ENCODE results near the gene KCNQ5. TPM values are rescaled to one million over a fixed set of nuclear protein-coding genes. Genes with fewer than 3 reads are reported as not detected.

Gene KCNQ5
- total and polyA plus RNA-seq, 9 donors = 0.28 to 0.86 (median 0.57) TPM

DNA sequence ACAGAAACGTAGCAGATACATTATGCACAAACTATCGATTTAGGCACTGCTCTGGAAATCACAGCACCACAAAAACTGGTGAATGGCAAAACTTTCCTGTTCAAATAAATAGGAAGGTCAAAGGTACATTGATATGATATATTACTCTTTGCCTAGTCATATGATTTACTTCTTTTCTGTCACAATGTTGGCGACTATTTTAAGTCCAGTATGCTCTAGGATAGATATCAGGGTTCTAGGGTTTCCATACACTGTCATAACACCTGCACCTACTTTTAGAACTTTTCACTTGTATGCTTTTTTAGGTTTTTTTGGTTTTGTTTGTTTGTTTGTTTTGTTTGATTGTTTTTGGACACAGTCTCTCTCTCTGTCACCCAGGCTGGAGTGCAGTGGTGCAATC is 578.4 kb downstream of the KCNQ5 start:
- DNase-seq = no peak
- H3K27ac ChIP-seq (ENCODE audit: low read length) = no peak overlapping the region
- no peaks in the 10 kb centered on the region for H3K36me3 ChIP-seq (ENCODE audit: control insufficient read depth, insufficient read depth, low read length)
- H3K9me3 ChIP-seq (replicated peaks; ENCODE audit: control insufficient read depth, low read depth, low read length) = no peaks in the 10 kb centered on the region
- no peak overlapping the region for H3K4me3 ChIP-seq (ENCODE audit: low read length)
- no CpG with 5 or more reads among the region's 3 CpGs for WGBS (ENCODE audit: insufficient coverage)
- no peaks in the 10 kb centered on the region for H3K4me1 ChIP-seq (ENCODE audit: control insufficient read depth, insufficient read depth, low read length)
- H3K27me3 ChIP-seq (ENCODE audit: control insufficient read depth, insufficient read depth, low read length) = no peaks in the 10 kb centered on the region

GRCh38 chr6:73200735-73201134 is 578.9 kb downstream of the KCNQ5 start:
- 76% methylated on average over 4 of the region's 4 CpGs for WGBS (ENCODE audit: insufficient coverage)
- Histone ChIP-seq H3K4me1 (ENCODE audit: control insufficient read depth, insufficient read depth, low read length) (no peaks in the 10 kb centered on the region), H3K27ac (ENCODE audit: low read length) (no peak overlapping the region), H3K4me3 (ENCODE audit: low read length) (no peak overlapping the region), H3K36me3 (ENCODE audit: control insufficient read depth, insufficient read depth, low read length) (no peaks in the 10 kb centered on the region), H3K9me3 (replicated peaks; ENCODE audit: control insufficient read depth, low read depth, low read length) (no peaks in the 10 kb centered on the region), H3K27me3 (ENCODE audit: control insufficient read depth, insufficient read depth, low read length) (no peaks in the 10 kb centered on the region)
- DNase-seq = no peak

- Histone ChIP-seq H3K36me3 (ENCODE audit: control insufficient read depth, insufficient read depth, low read length) (no peaks in the 10 kb centered on the region), H3K4me1 (ENCODE audit: control insufficient read depth, insufficient read depth, low read length) (no peaks in the 10 kb centered on the region), H3K27me3 (ENCODE audit: control insufficient read depth, insufficient read depth, low read length) (no peaks in the 10 kb centered on the region), H3K27ac (ENCODE audit: low read length) (no peak overlapping the region), H3K9me3 (replicated peaks; ENCODE audit: control insufficient read depth, low read depth, low read length) (no peaks in the 10 kb centered on the region), H3K4me3 (ENCODE audit: low read length) (no peak overlapping the region)
- no CpG with 5 or more reads among the region's 1 CpG for WGBS (ENCODE audit: insufficient coverage)
- DNase-seq = no peak
Observed at GRCh38 chr6:73203098-73203497, 581.2 kb downstream of the KCNQ5 start.

DNA sequence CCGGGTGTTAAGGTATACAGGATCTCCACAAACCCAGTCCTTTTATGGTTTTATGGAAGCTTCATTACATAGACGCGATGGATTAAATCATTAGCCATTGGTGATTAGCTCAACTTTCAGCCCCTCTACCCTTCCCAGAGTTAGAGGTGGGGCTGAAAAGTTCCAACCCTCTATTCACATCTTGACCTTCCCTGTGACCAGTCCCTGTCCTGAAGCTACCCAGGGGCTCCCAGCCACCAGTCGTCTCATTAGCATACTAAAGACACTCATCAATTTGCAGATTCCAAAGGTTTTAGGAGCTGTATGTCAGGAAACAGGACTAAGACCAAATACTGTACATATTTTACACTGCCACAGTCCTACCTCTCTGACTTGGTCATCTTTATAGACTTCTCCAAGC is 582.4 kb downstream of the KCNQ5 start:
- H3K4me3 ChIP-seq (ENCODE audit: low read length) = no peak overlapping the region
- no peak for DNase-seq
- H3K4me1 ChIP-seq (ENCODE audit: control insufficient read depth, insufficient read depth, low read length) = no peaks in the 10 kb centered on the region
- no peaks in the 10 kb centered on the region for H3K9me3 ChIP-seq (replicated peaks; ENCODE audit: control insufficient read depth, low read depth, low read length)
- 68% methylated on average over 3 of the region's 4 CpGs for WGBS (ENCODE audit: insufficient coverage)
- no peaks in the 10 kb centered on the region for H3K27me3 ChIP-seq (ENCODE audit: control insufficient read depth, insufficient read depth, low read length)
- H3K27ac ChIP-seq (ENCODE audit: low read length) = no peak overlapping the region
- no peaks in the 10 kb centered on the region for H3K36me3 ChIP-seq (ENCODE audit: control insufficient read depth, insufficient read depth, low read length)

GRCh38 chr6:73207221-73207837 is 585.5 kb downstream of the KCNQ5 start:
- Histone ChIP-seq H3K36me3 (ENCODE audit: control insufficient read depth, insufficient read depth, low read length) (no peaks in the 10 kb centered on the region), H3K27ac (ENCODE audit: low read length) (no peak overlapping the region)
- WGBS (ENCODE audit: insufficient coverage) = 70% methylated on average over 1 of the region's 3 CpGs

DNA sequence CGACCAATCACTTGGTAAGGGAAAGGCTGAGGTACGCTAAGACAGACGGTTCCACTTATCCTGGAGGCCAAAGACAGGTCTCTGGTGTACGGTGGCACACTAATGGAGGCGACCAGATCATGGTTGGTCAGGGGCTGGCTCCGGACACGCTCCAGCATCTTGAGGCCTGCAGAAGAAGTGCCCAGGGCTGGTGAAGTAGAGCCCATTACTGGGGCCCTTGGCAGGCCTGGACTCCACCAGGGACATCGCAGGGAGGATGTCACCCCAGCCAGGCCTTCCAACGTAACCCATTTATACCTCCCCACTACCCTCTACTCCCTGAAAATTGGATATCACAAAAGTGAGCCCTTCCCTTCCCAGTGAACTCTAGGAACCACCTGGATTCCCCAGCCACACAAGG is 587.3 kb downstream of the KCNQ5 start:
- DNase-seq = no peak
- no peak overlapping the region for H3K4me3 ChIP-seq (ENCODE audit: low read length)
- no peaks in the 10 kb centered on the region for H3K36me3 ChIP-seq (ENCODE audit: control insufficient read depth, insufficient read depth, low read length)
- no peak overlapping the region for H3K27ac ChIP-seq (ENCODE audit: low read length)
- no peaks in the 10 kb centered on the region for H3K4me1 ChIP-seq (ENCODE audit: control insufficient read depth, insufficient read depth, low read length)
- no peaks in the 10 kb centered on the region for H3K27me3 ChIP-seq (ENCODE audit: control insufficient read depth, insufficient read depth, low read length)
- 67% methylated on average over 7 of the region's 9 CpGs for WGBS (ENCODE audit: insufficient coverage)
- H3K9me3 ChIP-seq (replicated peaks; ENCODE audit: control insufficient read depth, low read depth, low read length) = no peaks in the 10 kb centered on the region

More at GRCh38 chr6:73207221-73207837, 585.5 kb downstream of the KCNQ5 start:
- H3K4me1 ChIP-seq (ENCODE audit: control insufficient read depth, insufficient read depth, low read length) = no peaks in the 10 kb centered on the region
- H3K27me3 ChIP-seq (ENCODE audit: control insufficient read depth, insufficient read depth, low read length) = no peaks in the 10 kb centered on the region
- DNase-seq = no peak
- H3K4me3 ChIP-seq (ENCODE audit: low read length) = no peak overlapping the region
- no peaks in the 10 kb centered on the region for H3K9me3 ChIP-seq (replicated peaks; ENCODE audit: control insufficient read depth, low read depth, low read length)

DNA sequence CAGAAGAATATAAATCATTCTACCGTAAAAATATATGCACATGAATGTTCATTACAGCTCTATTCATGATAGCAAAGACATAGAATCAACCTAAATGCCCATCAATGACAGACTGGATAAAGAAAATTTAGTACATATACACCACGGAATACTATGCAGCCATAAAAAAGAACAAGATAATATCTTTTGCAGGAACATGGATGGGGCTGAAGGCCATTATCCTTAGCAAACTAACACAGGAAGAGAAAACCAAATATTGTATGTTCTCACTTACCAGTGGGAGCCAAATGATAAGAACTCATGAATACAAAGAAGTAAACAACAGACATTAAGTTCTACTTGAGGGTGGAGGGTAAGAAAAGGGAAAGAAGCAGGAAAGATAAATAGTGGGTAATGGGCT is 595.0 kb downstream of the KCNQ5 start:
- Histone ChIP-seq H3K27me3 (ENCODE audit: control insufficient read depth, insufficient read depth, low read length) (no peaks in the 10 kb centered on the region), H3K4me1 (ENCODE audit: control insufficient read depth, insufficient read depth, low read length) (no peaks in the 10 kb centered on the region), H3K27ac (ENCODE audit: low read length) (no peak overlapping the region), H3K9me3 (replicated peaks; ENCODE audit: control insufficient read depth, low read depth, low read length) (no peaks in the 10 kb centered on the region), H3K4me3 (ENCODE audit: low read length) (no peak overlapping the region), H3K36me3 (ENCODE audit: control insufficient read depth, insufficient read depth, low read length) (no peaks in the 10 kb centered on the region)
- DNase-seq = no peak
- no CpG with 5 or more reads among the region's 2 CpGs for WGBS (ENCODE audit: insufficient coverage)

DNA sequence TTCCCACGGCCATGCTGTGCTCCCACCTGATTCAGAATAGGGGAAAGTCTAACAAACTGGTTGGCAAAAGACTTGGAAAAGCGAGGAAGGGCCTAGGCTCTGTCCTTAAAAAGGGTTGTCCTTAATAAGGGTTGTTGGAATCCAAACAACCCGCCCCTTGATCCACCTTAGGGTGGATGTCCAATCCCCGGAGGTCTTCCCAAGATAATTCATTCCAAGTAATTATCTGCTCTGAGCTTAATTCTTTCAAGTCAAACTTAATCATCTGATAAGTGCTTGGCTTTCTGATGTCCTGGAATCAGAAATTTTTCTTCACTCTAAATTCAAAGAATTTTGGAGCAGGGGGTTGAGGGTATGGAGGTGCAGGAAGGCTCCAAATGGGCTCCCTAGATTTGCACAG is 603.5 kb downstream of the KCNQ5 start, which contains the start of gene KHDC1L:
Gene KHDC1L (minus strand): TSS at position 101 of the 400 bp plus-strand sequence. CDS start 88 bp downstream, at position 13.
- H3K36me3 ChIP-seq (ENCODE audit: control insufficient read depth, insufficient read depth, low read length) = no peaks in the 10 kb centered on the region
- H3K27me3 ChIP-seq (ENCODE audit: control insufficient read depth, insufficient read depth, low read length) = no peaks in the 10 kb centered on the region
- WGBS (ENCODE audit: insufficient coverage) = 82% methylated on average over 3 of the region's 4 CpGs
- H3K4me3 ChIP-seq (ENCODE audit: low read length) = no peak within 1 kb of the TSS
- no peaks in the 10 kb centered on the region for H3K9me3 ChIP-seq (replicated peaks; ENCODE audit: control insufficient read depth, low read depth, low read length)
- no peaks in the 10 kb centered on the region for H3K4me1 ChIP-seq (ENCODE audit: control insufficient read depth, insufficient read depth, low read length)
- H3K27ac ChIP-seq (ENCODE audit: low read length) = no peak within 1 kb of the TSS
- DNase-seq = no peak

DNA sequence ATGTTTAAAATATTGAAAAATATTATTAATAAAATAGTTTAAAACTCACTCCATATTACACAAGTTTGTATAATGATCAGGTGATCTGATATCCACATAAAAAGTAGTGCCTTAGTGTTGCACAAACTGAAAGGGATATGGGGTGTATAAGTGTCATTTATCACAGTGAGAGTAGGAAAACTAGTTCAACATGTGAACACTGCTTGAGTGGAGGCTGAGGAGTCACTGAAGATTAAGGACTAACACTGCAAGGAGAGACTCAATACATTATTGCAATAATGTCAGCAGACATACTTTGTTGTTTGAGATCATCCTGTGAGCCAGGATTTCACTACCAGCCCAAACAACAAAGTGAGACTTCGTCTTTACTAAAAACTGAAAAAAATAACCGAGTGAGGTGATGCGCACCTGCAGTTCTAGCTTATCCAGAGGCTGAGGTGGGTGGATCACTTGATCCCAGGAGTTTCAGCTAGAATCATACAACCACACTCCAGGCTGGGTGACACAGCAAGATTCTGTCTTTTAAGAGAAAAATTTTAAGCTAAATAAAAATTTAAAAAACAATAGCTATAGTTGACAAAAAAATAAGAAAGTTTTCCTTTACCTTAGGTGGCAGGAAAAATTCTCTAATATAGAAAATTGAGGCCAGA is 605.9 kb downstream of the KCNQ5 start:
- H3K27ac ChIP-seq (ENCODE audit: low read length) = no peak overlapping the region
- H3K9me3 ChIP-seq (replicated peaks; ENCODE audit: control insufficient read depth, low read depth, low read length) = no peaks in the 10 kb centered on the region
- H3K36me3 ChIP-seq (ENCODE audit: control insufficient read depth, insufficient read depth, low read length) = no peaks in the 10 kb centered on the region
- no CpG with 5 or more reads among the region's 3 CpGs for WGBS (ENCODE audit: insufficient coverage)
- H3K27me3 ChIP-seq (ENCODE audit: control insufficient read depth, insufficient read depth, low read length) = no peaks in the 10 kb centered on the region
- no peaks in the 10 kb centered on the region for H3K4me1 ChIP-seq (ENCODE audit: control insufficient read depth, insufficient read depth, low read length)
- H3K4me3 ChIP-seq (ENCODE audit: low read length) = no peak overlapping the region
- no peak for DNase-seq

DNA sequence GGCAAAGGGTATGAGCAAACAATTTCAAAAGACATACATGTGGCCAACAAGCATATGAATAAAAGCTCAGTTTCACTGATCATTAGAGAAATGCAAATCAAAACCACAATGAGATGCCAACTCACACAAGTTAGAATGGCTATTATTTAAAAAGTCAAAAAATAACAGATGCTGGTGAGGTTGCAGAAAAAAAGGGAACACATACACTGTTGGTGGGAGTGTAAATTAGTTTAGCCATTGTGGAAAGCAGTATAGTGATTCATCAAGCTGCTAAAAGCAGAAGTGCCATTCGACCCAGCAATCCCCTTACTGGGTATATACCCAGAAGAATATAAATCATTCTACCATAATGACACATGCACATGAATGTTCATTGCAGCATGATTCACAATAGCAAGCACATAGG is 610.1 kb downstream of the KCNQ5 start:
- H3K4me1 ChIP-seq (ENCODE audit: control insufficient read depth, insufficient read depth, low read length) = no peaks in the 10 kb centered on the region
- no CpG with 5 or more reads among the region's 1 CpG for WGBS (ENCODE audit: insufficient coverage)
- H3K36me3 ChIP-seq (ENCODE audit: control insufficient read depth, insufficient read depth, low read length) = no peaks in the 10 kb centered on the region
- no peaks in the 10 kb centered on the region for H3K27me3 ChIP-seq (ENCODE audit: control insufficient read depth, insufficient read depth, low read length)
- no peak overlapping the region for H3K4me3 ChIP-seq (ENCODE audit: low read length)
- H3K27ac ChIP-seq (ENCODE audit: low read length) = no peak overlapping the region
- DNase-seq = no peak
- no peaks in the 10 kb centered on the region for H3K9me3 ChIP-seq (replicated peaks; ENCODE audit: control insufficient read depth, low read depth, low read length)
